Measurements from ENCODE around the gene CMIP.

Gene CMIP

GRCh38 chr16:81711657-81712319, 267.2 kb downstream of the CMIP start:
- no peak overlapping the region for H2AFZ ChIP-seq (ENCODE audit: low read depth, low read length, severe bottlenecking)
- no peaks in the 10 kb centered on the region for H3K27me3 ChIP-seq (ENCODE audit: low read length)
- H3K79me2 ChIP-seq (ENCODE audit: insufficient read depth, low read length) = no peaks in the 10 kb centered on the region
- TF ChIP-seq EZH2phosphoT487 (conservative IDR thresholded peaks at IDR 0.05; ENCODE audit: low read length) = no peak
- no peak for TF ChIP-seq CTCF (IDR thresholded peaks at IDR 0.05; ENCODE audit: insufficient read depth, low read length, poor library complexity, severe bottlenecking)
- no peaks in the 10 kb centered on the region for H3K36me3 ChIP-seq (ENCODE audit: low read length)
- H3F3A ChIP-seq (ENCODE audit: insufficient read depth) = no peaks in the 10 kb centered on the region
- no peaks in the 10 kb centered on the region for H3K9me2 ChIP-seq (replicated peaks; ENCODE audit: insufficient read depth, low read length)
- H3K27ac ChIP-seq (ENCODE audit: low read depth, low read length) = no peak overlapping the region
- no peaks in the 10 kb centered on the region for H4K20me1 ChIP-seq (ENCODE audit: low read depth, low read length)
- H3K4me2 ChIP-seq (ENCODE audit: low read depth, low read length, poor library complexity, severe bottlenecking) = no peak overlapping the region
- H3K4me3 ChIP-seq (ENCODE audit: insufficient read depth, low read length, poor library complexity, severe bottlenecking) = no peak overlapping the region
- H3K9ac ChIP-seq (ENCODE audit: low read length) = no peak overlapping the region
- H3K9me3 ChIP-seq (ENCODE audit: insufficient read depth, low read length) = no peaks in the 10 kb centered on the region

- Histone ChIP-seq H3K4me2 (ENCODE audit: low read depth, low read length, poor library complexity, severe bottlenecking) (no peak overlapping the region), H3K9ac (ENCODE audit: low read length) (no peak overlapping the region), H3K36me3 (ENCODE audit: low read length) (no peaks in the 10 kb centered on the region), H3K9me2 (replicated peaks; ENCODE audit: insufficient read depth, low read length) (no peaks in the 10 kb centered on the region), H3K27ac (ENCODE audit: low read depth, low read length) (no peak overlapping the region), H3K4me3 (ENCODE audit: insufficient read depth, low read length, poor library complexity, severe bottlenecking) (no peak overlapping the region), H3K9me3 (ENCODE audit: insufficient read depth, low read length) (no peaks in the 10 kb centered on the region), H3K27me3 (ENCODE audit: low read length) (no peaks in the 10 kb centered on the region), H3F3A (ENCODE audit: insufficient read depth) (no peaks in the 10 kb centered on the region), H3K79me2 (ENCODE audit: insufficient read depth, low read length) (no peaks in the 10 kb centered on the region), H2AFZ (ENCODE audit: low read depth, low read length, severe bottlenecking) (no peak overlapping the region), H4K20me1 (ENCODE audit: low read depth, low read length) (no peaks in the 10 kb centered on the region)
- no peak for TF ChIP-seq CTCF (IDR thresholded peaks at IDR 0.05; ENCODE audit: insufficient read depth, low read length, poor library complexity, severe bottlenecking)
- no peak for TF ChIP-seq EZH2phosphoT487 (conservative IDR thresholded peaks at IDR 0.05; ENCODE audit: low read length)
Observed at GRCh38 chr16:81712681-81713080, 268.1 kb downstream of the CMIP start.

GRCh38 chr16:81713295-81713772, 268.7 kb downstream of the CMIP start:
- Histone ChIP-seq H3K79me2 (ENCODE audit: insufficient read depth, low read length) (no peaks in the 10 kb centered on the region), H3K9me2 (replicated peaks; ENCODE audit: insufficient read depth, low read length) (no peaks in the 10 kb centered on the region), H3K27ac (ENCODE audit: low read depth, low read length) (no peak overlapping the region), H3K4me3 (ENCODE audit: insufficient read depth, low read length, poor library complexity, severe bottlenecking) (no peak overlapping the region), H3K27me3 (ENCODE audit: low read length) (no peaks in the 10 kb centered on the region), H3K36me3 (ENCODE audit: low read length) (no peaks in the 10 kb centered on the region), H3K9ac (ENCODE audit: low read length) (no peak overlapping the region), H2AFZ (ENCODE audit: low read depth, low read length, severe bottlenecking) (no peak overlapping the region), H3K4me2 (ENCODE audit: low read depth, low read length, poor library complexity, severe bottlenecking) (no peak overlapping the region), H3F3A (ENCODE audit: insufficient read depth) (no peaks in the 10 kb centered on the region), H3K9me3 (ENCODE audit: insufficient read depth, low read length) (no peaks in the 10 kb centered on the region), H4K20me1 (ENCODE audit: low read depth, low read length) (no peaks in the 10 kb centered on the region)
- TF ChIP-seq EZH2phosphoT487 (conservative IDR thresholded peaks at IDR 0.05; ENCODE audit: low read length) = no peak
- TF ChIP-seq CTCF (IDR thresholded peaks at IDR 0.05; ENCODE audit: insufficient read depth, low read length, poor library complexity, severe bottlenecking) = no peak
